Keratinocyte (primary cell): ENCODE data around the gene DUSP2. TPM values are rescaled to one million over a fixed set of nuclear protein-coding genes. Genes with fewer than 3 reads are reported as not detected.

Source experiments
- DNase-seq: peaks from one replicate; pipeline ENCODE4 v3.0.0-alpha.2; 2011; ENCODE audit warnings: low read depth, missing footprints, low spot score
- FAIRE-seq: peaks from 2 replicates; lab custom pipeline; 2011; peaks lifted over from hg19 to GRCh38; lab: Jason Lieb, UNC
- H2AFZ ChIP-seq: 2 replicates; pipeline ENCODE4 v1.6.0; 2012; ENCODE audit warnings: low read length, control low read depth, inconsistent platforms; ENCODE audit not compliant: control insufficient read depth
- H3K27ac ChIP-seq: 2 replicates; pipeline ENCODE4 v1.5.1; 2011; ENCODE audit warnings: low read length; ENCODE audit not compliant: control insufficient read depth, insufficient read depth
- H3K27me3 ChIP-seq: 3 replicates; pipeline ENCODE4 v1.6.0; 2011; ENCODE audit warnings: low read length; ENCODE audit not compliant: control insufficient read depth, insufficient read depth; ENCODE audit errors: extremely low read depth
- H3K36me3 ChIP-seq, 2 experiments: 2 replicates in 1 of 2; 3 replicates in 1 of 2; pipeline ENCODE4 v1.5.1; 2011; ENCODE audit warnings: low read length in 2 of 2, mild to moderate bottlenecking in 1 of 2; ENCODE audit not compliant: control insufficient read depth in 2 of 2, insufficient read depth in 2 of 2; ENCODE audit errors: extremely low read depth in 1 of 2
- H3K4me1 ChIP-seq: 3 replicates; pipeline ENCODE4 v1.5.1; 2011; ENCODE audit warnings: low read length; ENCODE audit not compliant: control insufficient read depth, insufficient read depth; ENCODE audit errors: extremely low read depth
- H3K4me2 ChIP-seq: 3 replicates; pipeline ENCODE4 v1.6.0; 2011; ENCODE audit warnings: low read depth, low read length; ENCODE audit not compliant: control insufficient read depth, insufficient read depth; ENCODE audit errors: extremely low read depth
- H3K4me3 ChIP-seq, 3 experiments: fragments of 200-600 bp in 1 of 3; sonication (generic) in 1 of 3; 2 replicates in 2 of 3; 3 replicates in 1 of 3; pipeline ENCODE4 v1.5.1; 2011 to 2016; ENCODE audit warnings: low read length in 3 of 3, mild to moderate bottlenecking in 3 of 3, control low read depth in 2 of 3, inconsistent platforms in 1 of 3, low read depth in 1 of 3, mixed read lengths in 1 of 3, mixed run types in 1 of 3, moderate library complexity in 1 of 3; ENCODE audit not compliant: control insufficient read depth in 2 of 3, insufficient read depth in 2 of 3; ENCODE audit errors: extremely low read depth in 1 of 3
- H3K79me2 ChIP-seq: 2 replicates; pipeline ENCODE4 v1.6.0; 2012; ENCODE audit warnings: low read length; ENCODE audit not compliant: control insufficient read depth, insufficient read depth
- H3K9ac ChIP-seq: 3 replicates; pipeline ENCODE4 v1.6.0; 2011; ENCODE audit warnings: low read length; ENCODE audit not compliant: control insufficient read depth, insufficient read depth; ENCODE audit errors: extremely low read depth
- H3K9me1 ChIP-seq: 3 replicates; pipeline ENCODE4 v1.6.0; 2011; ENCODE audit warnings: low read length; ENCODE audit not compliant: control insufficient read depth, insufficient read depth; ENCODE audit errors: extremely low read depth
- H3K9me3 ChIP-seq: 2 replicates; pipeline ENCODE4 v1.5.1; 2012; ENCODE audit warnings: low read depth, low read length; ENCODE audit not compliant: control insufficient read depth
- H4K20me1 ChIP-seq: 3 replicates; pipeline ENCODE4 v1.6.0; 2011; ENCODE audit warnings: low read length; ENCODE audit not compliant: control insufficient read depth, insufficient read depth; ENCODE audit errors: extremely low read depth
- EZH2 ChIP-seq: IDR thresholded peaks from one replicate; pipeline ENCODE4 v1.6.1; 2012; ENCODE audit warnings: inconsistent platforms, mild to moderate bottlenecking, low read length, moderate library complexity
- dilution Hi-C: fragments of 300-500 bp; cut with MboI; formaldehyde crosslinking; loops from one replicate; pipeline ENCODE4 v1.7.0; 2020; ENCODE audit warnings: low sequenced_read_pairs; ENCODE audit not compliant: extremely low pct_ligation_motif_present
- polyA plus RNA-seq, 5 experiments: library from polyadenylated mRNA; depleted of rRNA in 3 of 5; stranded (reverse) in 3 of 5; stranded (forward) in 1 of 5; unstranded in 1 of 5; fragments of >200 nt; gene quantifications; 1 replicate in 1 of 5; 2 replicates in 3 of 5; 3 replicates in 1 of 5; pipeline versions ENCODE4 v1.2.1 to v1.2.3, GENCODE V29; 2011 to 2012; ENCODE audit warnings: missing spikeins in 2 of 5, low read depth in 1 of 5, low replicate concordance in 1 of 5
- TF ChIP-seq, protein P1 (sequence below), 3 experiments: IDR thresholded peaks in 1 of 3; conservative IDR thresholded peaks in 1 of 3; optimal IDR thresholded peaks in 1 of 3; 2 replicates in 2 of 3; 3 replicates in 1 of 3; pipeline versions ENCODE3 to v1.5.1; 2011; ENCODE audit warnings: low read length in 3 of 3, mild to moderate bottlenecking in 3 of 3, moderate library complexity in 2 of 3, control low read depth in 1 of 3, inconsistent platforms in 1 of 3; ENCODE audit not compliant: insufficient read depth in 2 of 3; ENCODE audit errors: extremely low read depth in 1 of 3

DUSP2 gene
- polyA plus RNA-seq, 1 donor (not counting 4 experiments of a cell fraction or from before 2014, with no cell fraction given) = 1.2 TPM

- peaks cover 3% of the 10 kb centered on the region for H3K9me3 ChIP-seq
- TF ChIP-seq, protein P1, sequence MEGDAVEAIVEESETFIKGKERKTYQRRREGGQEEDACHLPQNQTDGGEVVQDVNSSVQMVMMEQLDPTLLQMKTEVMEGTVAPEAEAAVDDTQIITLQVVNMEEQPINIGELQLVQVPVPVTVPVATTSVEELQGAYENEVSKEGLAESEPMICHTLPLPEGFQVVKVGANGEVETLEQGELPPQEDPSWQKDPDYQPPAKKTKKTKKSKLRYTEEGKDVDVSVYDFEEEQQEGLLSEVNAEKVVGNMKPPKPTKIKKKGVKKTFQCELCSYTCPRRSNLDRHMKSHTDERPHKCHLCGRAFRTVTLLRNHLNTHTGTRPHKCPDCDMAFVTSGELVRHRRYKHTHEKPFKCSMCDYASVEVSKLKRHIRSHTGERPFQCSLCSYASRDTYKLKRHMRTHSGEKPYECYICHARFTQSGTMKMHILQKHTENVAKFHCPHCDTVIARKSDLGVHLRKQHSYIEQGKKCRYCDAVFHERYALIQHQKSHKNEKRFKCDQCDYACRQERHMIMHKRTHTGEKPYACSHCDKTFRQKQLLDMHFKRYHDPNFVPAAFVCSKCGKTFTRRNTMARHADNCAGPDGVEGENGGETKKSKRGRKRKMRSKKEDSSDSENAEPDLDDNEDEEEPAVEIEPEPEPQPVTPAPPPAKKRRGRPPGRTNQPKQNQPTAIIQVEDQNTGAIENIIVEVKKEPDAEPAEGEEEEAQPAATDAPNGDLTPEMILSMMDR (optimal IDR thresholded peaks at IDR 0.05 in 1 of 3, IDR thresholded peaks at IDR 0.05 in 1 of 3, conservative IDR thresholded peaks at IDR 0.05 in 1 of 3; ENCODE audit: extremely low read depth in 1 of 3, insufficient read depth in 2 of 3, low read length in 3 of 3) = no peak
- TF ChIP-seq EZH2 = no peak
- H4K20me1 ChIP-seq = no peaks in the 10 kb centered on the region
- H3K4me1 ChIP-seq = no peaks in the 10 kb centered on the region
- H3K79me2 ChIP-seq = no peaks in the 10 kb centered on the region
- no peaks in the 10 kb centered on the region for H3K9me1 ChIP-seq
- DNase-seq = no peak
- H2AFZ ChIP-seq = no peak overlapping the region
- H3K27me3 ChIP-seq = peaks cover 11% of the 10 kb centered on the region
- no peak overlapping the region for H3K4me3 ChIP-seq
- no peak overlapping the region for H3K4me2 ChIP-seq
- H3K27ac ChIP-seq = no peak overlapping the region
- dilution Hi-C loops = no loop called here
- H3K9ac ChIP-seq = no peak overlapping the region
- no peaks in the 10 kb centered on the region for H3K36me3 ChIP-seq
- no peak for FAIRE-seq
Measured at GRCh38 chr2:96104487-96104861, 40.8 kb downstream of the DUSP2 start.

DNA sequence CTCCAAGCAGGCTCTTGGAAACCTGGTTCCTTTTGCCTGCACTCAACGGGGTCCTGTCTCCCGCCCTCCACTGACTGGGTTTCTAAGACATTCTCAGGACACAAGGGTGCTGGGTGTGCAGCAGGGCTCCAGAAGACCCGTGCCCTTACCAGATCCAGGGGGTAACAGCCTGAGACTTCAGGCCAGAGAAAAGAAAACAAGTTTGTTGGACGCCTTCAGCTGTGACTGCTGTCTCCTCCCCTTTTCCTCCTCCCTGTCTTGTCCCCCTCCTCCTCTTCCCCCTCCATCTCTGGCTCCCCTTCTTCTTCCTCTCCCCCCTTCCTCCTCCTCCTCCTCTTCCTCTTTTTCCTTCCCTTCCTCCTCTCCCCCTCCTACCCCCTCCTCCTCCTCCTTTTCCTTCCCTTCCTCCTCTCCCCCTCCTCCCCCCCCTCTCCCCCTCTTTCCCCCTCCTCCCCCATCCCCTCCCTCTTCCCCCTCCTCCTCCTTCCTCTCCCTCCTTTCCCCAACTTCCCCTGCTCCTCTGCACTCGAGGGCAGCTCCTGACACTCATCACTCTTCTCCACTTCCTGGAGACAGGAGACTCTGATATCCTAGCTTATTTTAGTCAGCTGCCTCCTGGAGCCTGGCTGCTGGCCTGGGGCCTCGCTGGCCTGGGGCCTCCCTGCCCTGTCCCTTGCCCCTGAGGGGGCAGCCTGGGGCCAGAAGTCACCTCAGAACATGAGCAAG is 41.3 kb downstream of the DUSP2 start:
- no peak overlapping the region for H3K4me2 ChIP-seq
- no peaks in the 10 kb centered on the region for H3K9me1 ChIP-seq
- H3K79me2 ChIP-seq = no peaks in the 10 kb centered on the region
- DNase-seq (no peak), FAIRE-seq (no peak)
- H3K27ac ChIP-seq = no peak overlapping the region
- H3K4me3 ChIP-seq = no peak overlapping the region
- H4K20me1 ChIP-seq = no peaks in the 10 kb centered on the region
- no peak overlapping the region for H3K9ac ChIP-seq
- peaks cover 3% of the 10 kb centered on the region for H3K9me3 ChIP-seq
- H3K27me3 ChIP-seq = peaks cover 11% of the 10 kb centered on the region
- dilution Hi-C loops = no loop called here
- H2AFZ ChIP-seq = no peak overlapping the region
- no peaks in the 10 kb centered on the region for H3K36me3 ChIP-seq
- no peak for TF ChIP-seq EZH2
- TF ChIP-seq, protein P1 (optimal IDR thresholded peaks at IDR 0.05 in 1 of 3, IDR thresholded peaks at IDR 0.05 in 1 of 3, conservative IDR thresholded peaks at IDR 0.05 in 1 of 3; ENCODE audit: extremely low read depth in 1 of 3, insufficient read depth in 2 of 3, low read length in 3 of 3) = no peak
- no peaks in the 10 kb centered on the region for H3K4me1 ChIP-seq
